NCI-H2171 treated with DMSO at 0.1 percent for 48 hours (cell line): Measurements from ENCODE around the gene CMBL.
"Not testable (repeated sequence)": the region's sequence is repeated elsewhere in the genome, so short reads cannot be mapped to it uniquely, and the experiment has no call there.

ENCODE experiments used
- DNase-seq: peaks from one replicate; lab custom pipeline; 2025; lab: John Stamatoyannopoulos, UW

CMBL gene

DNA sequence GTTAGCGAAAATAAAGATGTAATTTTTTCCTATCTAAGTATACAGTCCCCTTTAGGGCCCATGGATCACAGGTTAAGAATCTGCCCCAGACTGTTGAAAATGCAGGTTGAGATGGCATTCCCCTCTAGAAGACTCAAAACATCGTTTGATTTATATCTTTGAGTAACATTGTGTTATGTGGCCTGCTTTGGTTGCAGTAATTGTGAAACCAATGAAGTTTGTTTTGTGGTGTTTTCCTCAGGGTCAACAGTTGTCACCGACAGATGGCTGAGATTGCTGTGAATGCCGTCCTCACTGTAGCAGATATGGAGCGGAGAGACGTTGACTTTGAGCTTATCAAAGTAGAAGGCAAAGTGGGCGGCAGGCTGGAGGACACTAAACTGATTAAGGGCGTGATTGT, 49.8 kb downstream of the CMBL start:
- DNase-seq, result no peak

DNA sequence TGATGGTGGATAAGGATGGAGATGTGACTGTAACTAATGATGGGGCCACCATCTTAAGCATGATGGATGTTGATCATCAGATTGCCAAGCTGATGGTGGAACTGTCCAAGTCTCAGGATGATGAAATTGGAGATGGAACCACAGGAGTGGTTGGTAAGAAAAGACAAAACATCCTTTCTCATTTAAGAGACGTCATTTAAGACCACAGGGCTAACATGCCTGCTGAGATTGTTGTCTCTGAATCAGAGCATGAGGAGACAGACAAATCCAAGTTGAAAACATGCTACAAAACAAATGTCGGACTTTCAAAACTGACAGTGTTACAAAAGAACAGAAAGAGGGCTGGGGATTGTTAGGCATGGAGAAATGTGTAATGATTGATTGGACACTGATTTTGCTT, 53.0 kb downstream of the CMBL start:
- no peak for DNase-seq

DNA sequence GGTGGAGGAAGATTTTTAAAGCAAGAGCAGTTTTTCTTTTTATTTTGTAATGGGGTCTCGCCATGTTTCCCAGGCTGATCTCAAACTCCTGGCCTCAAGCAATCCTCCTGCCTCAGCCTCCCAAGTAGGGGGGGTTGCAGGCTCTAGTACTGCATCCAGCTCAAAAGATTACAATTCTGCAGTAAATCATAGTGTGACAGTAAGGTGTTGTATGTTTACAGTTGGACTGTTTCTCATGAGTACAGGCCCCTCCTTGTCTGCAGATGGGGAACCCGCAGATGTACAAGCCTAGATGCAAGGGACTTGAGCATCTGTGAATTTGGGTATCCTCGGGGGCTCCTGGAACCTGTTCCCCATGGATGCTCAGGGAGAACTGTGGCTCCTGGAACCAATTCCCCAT, 54.3 kb downstream of the CMBL start:
- DNase-seq, result no peak

DNA sequence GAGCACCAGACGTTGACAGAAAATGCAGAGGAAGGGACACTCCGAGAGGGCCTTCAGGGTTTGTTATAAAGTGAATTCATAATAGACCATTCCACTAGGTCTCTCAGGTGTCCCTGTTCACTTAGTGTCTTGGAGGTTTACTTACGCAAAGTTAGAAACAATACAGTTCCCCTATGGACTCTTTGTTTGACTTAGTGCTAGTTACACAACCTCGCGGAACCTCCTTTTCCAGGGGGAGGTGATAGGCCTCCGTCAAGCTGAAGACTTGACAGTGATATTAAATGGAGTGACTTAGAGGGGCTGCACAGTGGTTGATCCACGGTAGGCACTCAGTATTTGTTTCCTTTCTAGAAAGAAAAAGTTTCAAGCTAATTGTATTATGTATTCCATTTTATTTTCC, 56.3 kb downstream of the CMBL start:
- no peak for DNase-seq

DNA sequence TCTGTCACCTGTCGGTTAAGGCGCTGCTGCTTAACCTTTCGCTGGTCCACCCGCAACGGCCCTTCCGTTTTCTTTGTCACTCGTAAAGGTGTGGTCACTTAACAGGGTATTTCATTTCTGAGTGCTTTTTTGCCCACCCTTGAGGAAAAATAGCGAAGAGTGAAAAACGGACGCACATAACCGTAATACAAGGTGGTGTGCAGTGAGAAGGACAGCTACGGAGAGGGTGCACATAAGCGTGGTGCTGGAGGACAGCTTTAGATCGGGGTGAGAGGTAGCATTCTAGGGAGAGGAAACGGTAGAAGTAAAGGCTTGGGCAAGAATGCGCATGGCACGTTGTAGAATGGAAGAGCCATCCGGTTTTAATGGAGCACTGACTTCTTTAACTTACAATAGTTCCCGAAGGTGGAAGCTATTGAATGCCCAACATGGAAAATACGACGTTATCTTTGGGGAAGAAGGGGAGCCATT, 56.9 kb downstream of the CMBL start:
- DNase-seq, result peak; percentile 45

DNA sequence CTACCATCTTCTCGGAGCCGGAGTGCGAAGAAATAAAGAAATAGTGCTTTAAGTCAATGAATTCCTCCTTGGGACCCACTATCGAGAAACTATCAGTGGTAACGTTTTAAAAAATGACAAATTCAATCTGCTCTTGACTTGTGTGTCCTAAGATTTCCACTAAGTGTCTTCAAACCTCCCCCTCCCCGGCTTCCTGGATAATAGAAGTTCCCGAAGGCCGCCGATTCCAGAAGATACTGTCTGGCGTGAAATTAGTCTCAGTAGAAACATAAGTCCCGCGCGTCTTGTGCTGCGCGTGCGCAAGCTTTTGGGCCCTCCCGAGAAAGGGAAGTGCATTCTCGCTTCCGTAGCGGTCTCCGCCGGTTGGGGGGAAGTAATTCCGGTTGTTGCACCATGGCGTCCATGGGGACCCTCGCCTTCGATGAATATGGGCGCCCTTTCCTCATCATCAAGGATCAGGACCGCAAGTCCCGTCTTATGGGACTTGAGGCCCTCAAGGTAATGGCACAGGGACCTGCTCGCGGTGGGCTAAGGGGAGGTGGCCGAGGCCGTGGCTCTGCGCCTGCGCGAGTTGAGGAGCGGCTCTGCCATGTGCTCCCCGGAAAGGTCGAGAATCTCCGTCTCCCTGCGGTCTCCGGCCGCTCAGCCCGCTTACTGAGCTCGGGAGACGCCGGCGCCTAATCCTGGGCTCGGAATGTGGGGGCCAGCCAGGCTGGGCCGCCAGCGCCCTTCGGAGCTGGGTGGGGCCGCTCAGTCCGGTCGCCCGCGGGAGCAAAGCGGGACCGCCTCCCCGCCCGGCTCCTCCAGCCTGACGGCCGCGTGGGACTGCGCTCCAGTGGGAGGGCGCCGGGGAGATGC, 57.5 kb downstream of the CMBL start, which contains the start of gene CCT5:
Gene CCT5, plus strand, starts transcription at position 333 of the 858 bp plus-strand sequence. Its CDS starts 61 bp downstream, at position 394.
- peak; percentile 99 for DNase-seq

DNA sequence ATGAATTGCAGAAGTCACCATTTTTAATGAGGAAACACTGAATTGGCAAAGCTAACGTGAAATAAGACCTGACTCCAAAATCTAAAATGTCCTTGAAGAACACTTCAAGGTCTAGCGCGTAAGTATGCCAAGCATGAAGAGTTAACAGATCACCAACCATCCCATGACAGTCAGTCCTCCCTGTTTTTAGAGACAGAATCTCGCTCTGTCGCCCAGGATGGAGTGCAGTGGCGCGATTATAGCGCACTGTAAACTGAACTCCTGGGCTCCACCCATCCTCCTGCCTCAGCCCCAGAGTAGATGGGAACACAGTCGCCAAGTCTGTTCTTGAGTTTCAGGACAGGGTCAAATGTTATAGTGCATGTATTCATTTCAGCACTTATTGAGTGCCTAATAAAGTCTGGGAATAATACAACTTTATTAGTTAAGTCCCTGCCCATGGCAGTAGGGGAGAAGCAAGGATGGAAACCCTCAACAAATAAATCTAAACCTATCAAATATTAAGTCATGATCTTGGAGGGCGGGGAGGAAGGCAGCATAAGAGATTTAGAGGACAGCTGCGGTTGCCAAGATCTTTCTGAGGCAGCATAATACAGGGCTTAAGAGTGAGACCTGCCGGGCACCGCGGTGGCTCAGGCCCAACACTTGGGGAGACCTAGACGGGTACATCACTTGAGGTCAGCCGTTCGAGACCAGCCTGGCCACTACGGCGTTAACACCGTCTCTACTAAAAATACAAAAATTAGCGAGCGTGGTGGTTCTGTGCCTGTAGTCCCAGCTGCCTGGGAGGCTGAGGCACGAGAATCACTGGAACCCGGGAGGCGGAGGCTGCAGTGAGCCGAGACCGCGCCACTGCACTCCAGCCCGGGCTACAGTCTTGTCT, 59.1 kb downstream of the CMBL start:
- no peak for DNase-seq

DNA sequence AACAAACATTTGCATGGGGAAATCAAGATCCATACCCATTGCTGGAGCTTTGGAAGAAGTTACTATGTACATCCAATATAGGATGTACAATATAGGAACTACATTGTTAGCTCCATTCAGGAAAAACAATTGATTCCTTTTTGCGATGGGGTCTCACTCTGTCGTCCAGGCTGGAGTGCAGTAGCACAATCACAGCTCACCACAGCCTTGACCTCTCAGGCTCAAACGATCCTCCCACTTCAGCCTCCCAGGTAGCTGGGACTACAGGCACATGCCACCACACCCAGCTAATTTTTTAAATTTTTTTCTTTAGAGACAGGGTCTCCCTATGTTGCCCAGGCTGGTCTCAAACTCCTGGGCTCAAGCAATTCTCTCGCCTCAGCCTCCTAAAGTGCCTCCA, 60.5 kb downstream of the CMBL start:
- not testable (repeated sequence) for DNase-seq

DNA sequence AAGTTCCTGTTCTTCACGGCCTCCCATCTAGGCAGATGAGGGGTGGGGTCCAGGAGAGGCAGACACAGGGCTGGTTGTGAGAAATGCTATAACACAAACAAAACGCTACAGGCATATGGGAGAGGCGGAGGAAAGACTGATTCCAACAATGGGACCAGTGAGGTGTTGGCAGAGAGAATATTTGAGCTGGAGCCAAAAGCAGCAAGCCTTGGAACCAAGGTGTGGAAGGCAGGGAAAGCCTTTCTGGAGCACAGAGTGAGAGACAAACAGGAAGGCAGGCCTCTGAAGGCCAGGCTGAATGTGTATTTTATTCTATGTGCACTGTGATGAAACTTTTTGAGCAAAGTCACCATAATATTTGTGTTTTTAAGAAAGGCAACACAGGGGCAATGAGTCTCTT, 60.9 kb downstream of the CMBL start:
- DNase-seq, result no peak

DNA sequence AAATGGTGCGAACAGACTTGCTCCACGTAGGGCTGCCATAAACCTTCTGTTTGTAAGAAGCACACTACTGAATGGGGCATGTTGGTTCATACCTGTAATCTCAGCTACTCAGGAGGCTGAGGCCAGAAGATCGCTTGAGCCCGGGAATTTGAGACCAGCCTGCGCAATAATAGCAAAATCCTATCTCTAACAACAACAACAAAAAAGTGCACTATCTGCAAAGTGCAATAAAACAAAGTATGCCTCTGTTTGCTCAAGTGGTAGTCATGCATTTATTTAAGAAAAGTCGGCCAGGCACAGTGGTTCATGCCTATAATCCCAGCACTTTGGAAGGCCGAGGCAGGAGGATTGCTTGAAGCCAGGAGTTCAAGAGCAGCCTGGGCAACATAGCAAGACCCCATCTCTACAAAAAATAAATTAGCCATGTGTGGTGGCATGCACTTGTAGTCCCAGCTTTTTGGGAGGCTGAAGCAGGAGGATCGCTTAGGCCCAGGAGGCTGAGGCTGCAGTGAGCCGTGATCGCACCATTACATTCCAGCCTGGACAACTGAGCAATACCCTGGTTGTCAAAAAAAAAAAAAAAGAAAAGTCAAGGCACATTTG, 63.3 kb downstream of the CMBL start:
- DNase-seq, result no peak

DNA sequence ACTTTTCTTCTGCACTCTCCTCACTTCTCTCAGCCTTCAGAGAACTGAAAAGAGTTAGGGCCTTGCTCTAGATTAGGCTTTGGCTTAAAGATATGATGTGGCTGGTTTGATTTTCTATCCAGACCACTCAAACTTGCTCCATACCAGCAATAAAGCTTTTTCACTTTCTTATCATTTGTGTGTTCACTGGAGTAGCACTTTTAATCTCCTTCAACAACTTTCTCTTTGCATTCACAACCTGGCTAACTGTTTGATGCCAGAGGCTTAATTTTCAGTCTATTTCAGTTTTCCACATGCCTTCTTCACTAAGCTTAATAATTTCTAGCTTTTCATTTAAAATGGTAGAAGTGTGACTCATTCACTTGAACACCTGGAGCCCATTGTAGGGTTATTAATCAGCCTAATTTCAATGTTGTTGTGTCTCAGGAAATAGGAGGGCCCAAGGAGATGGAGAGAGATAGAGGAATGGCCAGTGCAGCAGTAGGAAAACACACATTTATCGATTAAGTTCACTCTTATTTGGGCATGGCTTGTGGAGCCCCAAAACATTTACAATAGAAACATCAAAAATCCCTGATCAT, 64.0 kb downstream of the CMBL start:
- DNase-seq, result no peak

DNA sequence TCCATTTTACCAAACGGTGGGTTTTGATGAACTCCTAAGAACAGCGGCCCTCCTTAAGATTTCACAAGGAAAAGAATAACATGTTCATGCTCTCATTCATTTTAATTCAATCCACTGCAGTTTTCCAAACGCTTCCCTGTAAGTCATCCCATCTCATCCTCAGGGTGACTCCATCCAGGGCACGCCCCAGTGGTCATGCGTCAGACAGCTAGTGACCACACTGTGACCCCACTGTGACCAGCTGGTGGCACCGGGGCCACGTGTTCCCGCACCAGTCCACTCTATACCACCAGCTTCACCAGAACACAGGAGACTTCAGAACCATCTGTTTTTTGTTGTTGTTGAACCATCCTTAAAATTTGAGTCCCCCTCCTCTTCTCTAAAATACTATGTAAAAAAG, 72.4 kb downstream of the CMBL start:
- DNase-seq, result no peak

DNA sequence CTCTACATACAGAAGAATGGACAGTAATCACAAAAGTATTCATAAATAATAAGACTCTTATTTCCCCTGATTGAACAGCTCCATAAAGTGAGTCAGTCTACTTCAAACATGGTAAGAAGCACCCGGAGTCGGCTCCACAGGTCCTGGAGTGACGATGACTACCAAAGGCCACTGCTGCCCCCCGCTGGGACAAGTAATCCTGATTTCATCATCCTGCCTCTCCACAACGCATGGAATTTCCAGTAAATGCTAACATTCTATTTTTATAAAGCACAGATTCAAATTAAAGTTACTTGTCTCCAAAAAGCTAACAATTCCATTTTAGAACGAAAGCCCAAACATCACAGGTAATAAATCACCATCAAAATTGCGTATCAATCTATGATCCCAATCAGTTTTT, 74.2 kb downstream of the CMBL start:
- DNase-seq, result peak; percentile 42

DNA sequence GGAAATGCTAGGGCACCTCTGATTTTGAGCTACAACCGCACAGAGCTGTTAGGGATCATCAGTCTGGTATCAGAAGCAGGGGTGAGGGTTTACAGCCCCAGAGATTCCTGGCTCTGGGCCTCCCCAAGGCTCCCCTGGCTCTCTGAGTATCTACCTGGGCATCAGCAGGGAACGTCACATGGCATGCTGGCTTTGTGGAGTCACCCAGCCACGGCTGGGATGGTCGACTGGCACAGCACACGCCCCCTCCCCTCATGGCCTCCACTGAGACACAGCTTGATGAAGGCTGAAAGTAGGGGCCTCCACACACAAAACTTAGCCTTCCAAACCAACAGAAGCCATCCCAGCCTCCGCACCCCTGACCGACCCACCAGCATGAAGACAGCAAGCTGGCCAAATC, 74.7 kb downstream of the CMBL start:
- no peak for DNase-seq

DNA sequence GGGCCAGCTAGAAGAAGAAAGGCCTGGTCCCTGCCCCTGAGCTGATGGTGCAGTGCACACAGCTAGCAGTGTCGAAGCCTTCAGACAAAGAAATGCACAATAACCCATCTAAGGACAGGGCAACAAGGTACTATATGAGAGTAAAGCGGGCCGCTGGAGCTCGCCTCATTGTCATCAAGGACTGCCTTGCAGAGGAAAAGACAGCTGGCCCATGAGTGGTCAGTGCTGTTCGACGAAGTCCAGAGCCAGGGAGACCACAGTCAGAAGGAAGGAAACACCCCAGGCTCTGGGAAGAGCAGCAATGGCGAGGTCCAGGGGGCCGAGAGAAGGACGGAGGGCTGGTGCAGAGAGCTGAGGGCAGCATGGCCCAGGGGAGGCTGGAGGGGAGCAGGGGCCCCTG, 75.3 kb downstream of the CMBL start:
- DNase-seq, result no peak

DNA sequence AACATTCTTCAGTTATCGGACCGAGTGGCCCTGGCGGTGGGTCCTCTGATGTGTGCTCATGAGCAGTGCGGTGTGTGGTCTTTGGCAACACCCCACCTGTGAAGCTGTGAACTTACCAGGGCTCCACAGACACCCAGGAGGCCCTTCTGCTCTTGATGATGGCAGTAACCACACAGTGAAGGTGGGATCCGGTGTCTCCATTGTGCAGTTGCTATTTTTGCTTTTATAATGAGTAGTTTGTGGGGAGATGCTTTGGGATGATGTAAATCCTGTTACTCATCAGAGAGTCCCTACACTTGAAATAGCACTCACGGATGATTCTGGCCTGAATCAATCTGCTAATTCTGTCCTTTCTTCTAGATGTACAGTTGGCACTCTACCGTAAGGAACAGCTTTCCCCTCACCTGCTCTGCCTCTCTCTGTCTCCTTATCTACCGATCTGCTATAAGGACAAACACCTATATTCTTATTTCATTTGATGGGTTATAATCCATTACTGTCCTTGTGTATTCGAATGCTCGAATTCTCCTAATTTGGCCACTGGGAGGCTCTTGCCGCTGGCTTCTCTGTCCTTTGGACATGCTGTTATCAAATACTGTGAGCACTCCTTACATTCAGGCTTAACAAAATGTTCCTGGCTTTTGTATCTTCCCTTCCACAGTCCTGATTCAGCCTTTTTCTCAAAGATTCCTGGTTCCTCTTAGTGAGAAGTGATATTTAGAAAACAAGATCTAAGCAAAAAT, 78.2 kb downstream of the CMBL start:
- DNase-seq, result no peak

DNA sequence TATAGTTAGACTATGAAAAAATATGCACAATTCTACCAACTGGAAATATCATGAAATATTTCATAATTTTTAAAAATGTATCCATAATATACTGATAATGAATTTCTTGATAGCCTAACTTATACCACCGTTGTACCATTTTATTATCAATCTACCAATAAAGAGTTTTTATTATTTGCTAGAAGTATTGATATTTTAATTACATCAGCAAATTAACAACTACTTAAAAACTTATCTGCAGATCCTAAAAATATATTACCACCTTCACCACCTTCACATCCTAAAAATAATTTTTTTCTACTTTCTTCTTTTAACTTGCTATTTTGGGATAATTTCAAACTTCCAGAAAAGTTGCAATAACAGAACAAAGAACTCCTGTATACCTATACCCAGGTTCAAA, 79.4 kb downstream of the CMBL start:
- DNase-seq, result no peak
